Mucosa of gallbladder (tissue), 1 donor: ENCODE measurements around the gene LSAMP. TPM values are rescaled to one million over a fixed set of nuclear protein-coding genes. Genes with fewer than 3 reads are reported as not detected.
"Not testable (repeated sequence)": the region's sequence is repeated elsewhere in the genome, so short reads cannot be mapped to it uniquely, and the experiment has no call there.

Experiments
- DNase-seq: peaks from one replicate; pipeline ENCODE4 v3.0.0-alpha.2; 2020; ENCODE audit warnings: low spot score
- total RNA-seq: library from RNA; stranded (reverse); gene quantifications from one replicate; pipeline ENCODE4 v1.2.1, GENCODE V29; 2021
- donor health status: DM: no; HTN: no; CAD: no.

The LSAMP gene
- total RNA-seq, 1 donor from 2014 or later, result 11.4 TPM

- DNase-seq, result no peak
Measured at GRCh38 chr3:116111765-116112164, 333.5 kb downstream of the LSAMP start.

DNA sequence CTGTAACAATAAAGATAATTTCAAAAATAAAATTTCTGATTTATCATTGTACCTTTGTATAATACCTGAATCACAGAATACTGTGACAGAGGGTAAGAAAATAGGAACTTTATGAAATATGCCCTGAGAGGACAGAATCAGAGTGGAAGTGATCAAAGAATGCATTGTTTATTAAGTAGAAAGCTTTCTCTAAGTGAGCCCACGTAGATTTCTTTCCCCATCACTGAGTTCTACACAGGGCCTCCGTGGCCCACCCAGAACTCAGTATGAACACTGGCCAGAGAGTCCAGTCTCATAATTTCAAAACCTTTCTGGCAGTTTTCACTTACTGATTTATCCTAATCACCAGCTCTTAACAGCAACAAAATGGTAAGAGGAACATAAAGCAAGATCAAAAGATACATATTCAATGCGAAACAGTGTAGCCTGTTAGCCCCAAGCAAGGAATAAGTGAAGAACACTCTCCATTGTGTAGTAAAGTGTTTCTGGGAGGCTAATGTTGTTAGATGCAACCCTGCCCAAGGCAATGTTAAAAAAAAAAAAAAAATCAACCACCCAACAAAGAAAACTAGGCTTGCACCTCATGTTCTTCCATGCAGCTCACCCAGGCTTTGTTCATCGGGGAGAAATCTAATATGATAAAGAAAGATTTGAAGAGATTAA is 341.3 kb downstream of the LSAMP start:
- no peak for DNase-seq

DNA sequence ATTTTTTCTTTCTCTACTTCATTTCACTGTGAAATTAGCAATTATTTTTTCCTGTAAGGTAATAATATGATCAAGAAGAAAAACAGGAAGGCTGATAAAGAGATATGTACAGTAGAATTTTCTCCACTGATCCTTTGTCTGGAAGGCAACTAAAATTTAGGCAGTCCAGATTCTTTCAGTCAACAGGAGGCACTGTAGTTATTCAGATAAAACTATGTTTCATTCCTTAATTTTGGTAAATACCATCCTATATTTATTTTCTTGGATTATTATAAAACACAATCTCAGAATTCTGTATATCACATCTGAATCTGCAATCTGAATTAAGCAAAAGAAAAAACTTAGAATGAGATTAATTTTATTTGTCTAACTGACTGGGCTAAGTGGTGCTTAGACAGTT is 343.2 kb downstream of the LSAMP start:
- no peak for DNase-seq

DNA sequence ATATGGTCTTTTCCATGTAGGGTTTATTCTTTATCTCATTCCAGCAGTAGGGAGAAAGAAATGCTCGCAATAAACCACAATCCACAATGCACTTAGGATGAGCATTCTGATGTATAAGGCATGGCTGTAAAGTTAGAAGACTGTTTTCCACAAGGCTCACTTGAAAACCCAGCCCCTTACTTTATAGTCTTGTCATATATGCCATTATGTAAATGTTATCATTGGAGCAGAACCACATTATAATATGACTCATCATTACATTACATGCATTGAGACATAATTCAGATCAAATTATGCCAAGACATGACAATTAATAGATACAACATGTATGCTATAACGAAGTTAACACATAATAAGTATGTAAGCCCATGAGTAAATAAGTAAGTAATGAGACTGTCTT is 348.1 kb downstream of the LSAMP start:
- DNase-seq, result no peak

DNA sequence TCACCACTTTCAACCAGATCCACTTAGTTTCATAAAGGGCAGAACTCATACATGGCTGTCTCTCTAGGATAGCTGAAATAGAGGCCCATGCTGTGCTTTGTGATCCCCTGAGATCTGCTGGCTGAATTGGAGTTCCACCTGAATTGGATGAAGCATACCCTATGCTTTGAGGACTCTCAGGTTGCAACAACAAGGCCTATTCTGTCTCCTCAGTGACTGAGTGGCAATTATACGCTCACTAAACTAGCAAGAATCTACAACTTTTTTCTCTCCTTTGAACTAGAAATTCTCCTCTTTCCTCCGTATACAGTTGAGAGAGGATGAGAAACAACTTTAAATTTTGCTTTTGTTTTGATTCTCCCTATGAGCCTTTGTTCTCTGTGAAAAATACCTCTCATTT is 348.7 kb downstream of the LSAMP start:
- DNase-seq, result no peak

GRCh38 chr3:116093374-116093773 is 351.9 kb downstream of the LSAMP start:
- DNase-seq, result no peak

GRCh38 chr3:116087426-116087825 is 357.9 kb downstream of the LSAMP start:
- DNase-seq, result no peak

DNA sequence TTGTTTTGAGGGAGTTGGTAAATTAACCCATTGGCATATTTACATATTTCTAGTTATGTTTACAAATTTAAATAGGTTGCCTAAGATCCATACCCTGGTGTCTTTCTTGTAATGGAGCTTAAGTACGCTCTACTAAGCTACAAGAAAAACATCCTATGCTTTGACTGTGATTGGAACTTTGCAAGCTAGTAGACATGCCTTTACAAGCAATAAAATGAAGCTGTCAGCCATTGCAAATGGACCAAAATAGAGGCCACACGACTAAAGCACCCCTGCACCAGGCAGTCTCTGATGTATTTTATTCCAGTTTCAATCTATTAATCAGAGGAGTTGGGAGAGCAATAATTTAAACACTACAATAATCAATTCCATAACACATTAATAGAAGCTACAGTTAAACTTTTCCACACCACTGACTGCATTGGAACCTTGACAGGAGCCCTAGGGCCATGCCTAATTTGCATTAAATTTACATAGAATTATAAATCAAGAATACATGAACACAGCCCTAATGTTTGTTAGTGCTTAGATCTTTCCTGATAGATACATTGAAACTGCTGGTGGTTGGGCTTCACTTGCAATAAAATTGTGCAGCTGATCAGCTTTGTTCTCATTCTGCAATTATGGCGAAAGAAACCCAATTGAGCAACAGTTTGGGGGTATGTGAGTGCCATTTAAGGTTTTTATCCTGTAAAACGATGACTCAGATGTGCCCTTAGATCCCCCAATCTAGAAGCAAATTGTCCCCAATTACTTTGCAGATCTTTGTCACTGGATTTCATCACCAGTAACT is 360.1 kb downstream of the LSAMP start:
- DNase-seq, result no peak

GRCh38 chr3:116083683-116084082 is 361.6 kb downstream of the LSAMP start:
- DNase-seq, result no peak

GRCh38 chr3:116078561-116078960 is 366.7 kb downstream of the LSAMP start:
- DNase-seq, result no peak

DNA sequence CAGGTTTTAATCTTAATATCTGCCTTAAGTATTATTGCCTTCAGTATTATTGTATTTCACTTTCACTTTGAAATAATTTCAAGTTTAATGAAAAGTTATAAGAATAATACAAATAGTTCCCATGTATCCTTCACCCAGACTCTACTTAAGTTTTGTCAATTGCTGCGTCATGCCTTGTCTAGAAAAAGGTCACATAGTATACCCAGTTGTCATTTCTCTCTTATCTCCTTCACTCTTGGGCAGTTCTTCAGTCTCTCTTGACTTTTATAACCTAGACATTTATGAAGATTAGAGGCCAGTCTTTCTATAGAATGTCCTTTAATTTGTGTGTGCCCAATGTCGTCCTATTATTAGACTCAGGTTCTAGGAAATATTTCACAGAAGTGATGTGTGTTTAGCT is 367.7 kb downstream of the LSAMP start:
- no peak for DNase-seq

- no peak for DNase-seq
Measured at GRCh38 chr3:116077059-116077458, 368.2 kb downstream of the LSAMP start.

- not testable (repeated sequence) for DNase-seq
Measured at GRCh38 chr3:116070516-116071278, 374.6 kb downstream of the LSAMP start.

GRCh38 chr3:116070061-116070460 is 375.2 kb downstream of the LSAMP start:
- no peak for DNase-seq

DNA sequence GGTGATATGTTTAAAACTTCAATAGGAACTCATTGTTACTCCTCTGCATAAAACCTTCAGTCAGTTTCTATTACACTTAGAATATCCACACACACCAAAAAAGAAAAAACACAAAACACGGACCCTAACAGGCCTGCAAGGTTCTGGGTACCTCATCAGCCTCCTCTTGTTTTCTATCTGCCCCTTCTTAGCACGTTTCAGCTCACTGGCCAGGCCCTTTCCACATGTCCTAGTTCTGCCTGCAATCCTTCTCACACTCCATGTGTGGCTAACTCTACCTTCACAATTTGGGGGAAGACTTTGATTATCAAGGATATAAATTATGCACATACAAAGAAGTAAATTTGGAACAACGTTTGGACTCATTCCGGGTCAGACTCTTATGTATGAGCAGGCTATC is 376.3 kb downstream of the LSAMP start:
- no peak for DNase-seq

GRCh38 chr3:116067326-116067725 is 378.0 kb downstream of the LSAMP start:
- no peak for DNase-seq

GRCh38 chr3:116065501-116065900 is 379.8 kb downstream of the LSAMP start:
- DNase-seq, result no peak

DNA sequence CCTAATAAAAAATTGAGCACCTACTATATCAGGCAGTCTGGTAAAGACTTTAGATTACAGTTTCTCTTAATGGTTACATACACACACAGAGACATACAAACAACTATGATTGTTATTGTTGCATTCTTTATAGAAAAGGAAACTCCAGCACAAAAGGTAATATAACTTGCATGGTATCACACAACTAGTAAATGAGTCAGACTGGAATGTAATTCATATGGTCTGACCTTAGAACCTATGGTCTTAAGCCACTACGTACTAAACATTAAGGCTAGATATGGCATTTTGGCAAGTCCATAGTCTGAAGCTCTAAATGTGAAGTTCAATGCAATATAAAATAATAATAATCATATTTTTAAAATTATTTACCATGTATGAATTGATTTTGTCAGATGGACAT is 380.6 kb downstream of the LSAMP start:
- DNase-seq, result no peak

DNA sequence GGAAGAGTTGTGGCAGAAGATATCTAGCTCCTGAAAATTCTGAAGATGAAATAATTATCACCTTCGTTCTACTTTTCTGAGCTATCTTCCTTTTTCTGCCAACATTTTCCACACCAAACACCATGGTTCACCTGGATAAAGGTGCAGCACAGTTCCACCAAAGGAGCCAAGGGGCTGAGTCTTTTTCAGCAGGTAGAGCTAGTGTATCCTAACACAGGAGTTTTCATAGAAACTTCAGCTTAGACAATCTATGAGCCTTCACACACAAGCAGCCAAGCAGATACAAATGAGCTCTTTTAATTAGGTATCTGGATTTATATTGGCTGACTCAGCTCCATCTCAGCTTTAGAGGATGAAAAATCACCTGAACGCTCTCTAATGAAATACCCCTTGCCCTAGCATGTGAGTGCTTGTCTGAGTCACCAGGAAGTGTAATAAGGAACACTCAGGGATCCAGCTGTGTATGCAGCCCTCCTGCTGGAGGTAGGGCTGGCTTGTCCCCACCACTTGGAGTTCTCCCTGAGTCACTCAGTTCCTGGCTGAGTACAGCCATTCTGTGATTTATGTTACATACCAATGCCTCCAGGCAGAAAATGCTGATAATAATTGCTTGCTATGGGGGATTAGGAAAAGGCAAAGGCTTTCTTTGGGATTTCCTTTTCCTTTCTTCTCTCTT is 385.7 kb downstream of the LSAMP start:
- DNase-seq, result no peak

- DNase-seq, result no peak
Measured at GRCh38 chr3:116058844-116059243, 386.4 kb downstream of the LSAMP start.

DNA sequence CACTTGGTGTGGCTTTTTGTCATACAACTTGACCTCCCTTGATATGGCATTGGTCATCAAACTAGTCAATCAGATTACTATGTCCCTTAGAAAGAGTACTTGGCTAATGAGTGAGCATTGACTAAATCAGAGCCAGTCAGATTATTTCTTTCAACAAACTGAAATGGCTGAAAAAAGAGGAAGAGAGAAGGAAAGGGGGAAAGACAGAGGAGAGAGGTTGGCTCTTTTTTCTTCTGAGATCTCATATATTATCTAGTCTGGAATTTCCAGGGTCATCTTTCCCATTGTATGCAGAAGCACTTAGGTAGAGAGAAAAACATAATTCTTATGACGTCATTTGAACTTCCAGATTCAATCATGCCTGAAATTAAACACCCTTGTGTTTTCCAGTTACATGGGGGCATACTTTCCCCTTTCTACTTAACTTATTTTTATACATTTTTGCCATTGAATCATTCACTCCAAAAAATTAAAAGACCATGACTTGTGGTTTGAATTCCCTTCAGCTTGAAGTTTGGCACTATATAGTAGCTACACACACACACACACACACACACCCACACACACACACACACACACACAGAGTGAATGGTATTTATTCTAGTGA is 387.8 kb downstream of the LSAMP start:
- DNase-seq, result no peak

DNA sequence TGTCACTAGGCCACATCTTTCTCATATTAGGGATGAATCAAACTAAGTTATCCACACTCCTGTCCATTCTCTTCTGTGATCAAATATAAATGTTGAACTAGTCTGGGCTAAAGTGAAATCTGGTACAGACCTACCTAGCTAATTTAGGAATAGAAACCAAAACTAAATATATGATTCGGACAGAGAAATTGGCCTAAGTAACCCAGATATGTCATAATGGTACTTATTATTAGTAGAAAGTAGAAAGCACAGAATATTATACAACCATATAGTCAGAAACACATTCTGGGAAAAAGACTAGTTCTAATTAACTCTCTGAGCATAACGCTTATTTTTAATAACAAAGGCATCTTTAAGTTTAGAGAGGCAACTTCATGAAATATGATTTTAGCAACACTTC is 389.0 kb downstream of the LSAMP start:
- DNase-seq, result no peak
